Upper lobe of left lung (tissue), 4 donors: ENCODE measurements around the gene CCL1.

ENCODE experiments used
- POLR2A ChIP-seq, 4 donors: fragments of 450-650 bp; IDR thresholded peaks; one replicate each; pipeline ENCODE4 v1.5.1; 2016 to 2017; ENCODE audit warnings: antibody characterized with exemption in 4 of 4, mild to moderate bottlenecking in 2 of 4
- TF ChIP-seq, protein P1 (sequence below), 6 experiments: fragments of 450-650 bp in 4 of 6; fragments of 200-600 bp in 2 of 6; sonication (generic) in 2 of 6; IDR thresholded peaks; one replicate each; pipeline ENCODE4 v1.5.1; 2016 to 2019; ENCODE audit warnings: antibody characterized with exemption in 6 of 6

DNA sequence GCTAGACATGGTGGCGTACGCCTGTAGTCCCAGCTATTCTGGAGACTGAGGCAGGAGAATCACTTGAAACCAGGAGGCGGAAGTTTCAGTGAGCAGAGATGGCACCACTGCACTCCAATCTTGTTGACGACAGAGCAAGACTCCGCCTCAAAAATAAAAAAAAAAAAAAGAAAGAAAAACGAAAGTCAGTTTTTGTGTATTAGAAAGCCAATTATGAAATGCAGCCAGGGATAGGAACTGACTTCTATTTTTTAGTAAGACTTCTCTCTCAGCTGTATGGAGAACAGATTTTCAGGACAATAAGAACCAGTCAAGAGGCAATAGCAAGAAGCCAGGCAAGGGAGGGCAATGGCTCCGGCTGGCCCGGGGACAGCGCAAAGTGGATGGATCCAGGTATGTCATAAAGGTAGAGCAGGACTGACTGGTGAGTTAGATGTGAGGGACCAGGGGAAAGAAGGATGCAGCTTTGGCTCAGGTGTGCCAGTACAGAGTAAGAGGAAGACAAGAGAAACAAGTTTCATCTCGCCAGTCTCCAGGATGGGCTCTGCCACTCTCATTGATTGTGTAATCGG is 12.5 kb upstream of the CCL1 start:
- TF ChIP-seq, protein P1, sequence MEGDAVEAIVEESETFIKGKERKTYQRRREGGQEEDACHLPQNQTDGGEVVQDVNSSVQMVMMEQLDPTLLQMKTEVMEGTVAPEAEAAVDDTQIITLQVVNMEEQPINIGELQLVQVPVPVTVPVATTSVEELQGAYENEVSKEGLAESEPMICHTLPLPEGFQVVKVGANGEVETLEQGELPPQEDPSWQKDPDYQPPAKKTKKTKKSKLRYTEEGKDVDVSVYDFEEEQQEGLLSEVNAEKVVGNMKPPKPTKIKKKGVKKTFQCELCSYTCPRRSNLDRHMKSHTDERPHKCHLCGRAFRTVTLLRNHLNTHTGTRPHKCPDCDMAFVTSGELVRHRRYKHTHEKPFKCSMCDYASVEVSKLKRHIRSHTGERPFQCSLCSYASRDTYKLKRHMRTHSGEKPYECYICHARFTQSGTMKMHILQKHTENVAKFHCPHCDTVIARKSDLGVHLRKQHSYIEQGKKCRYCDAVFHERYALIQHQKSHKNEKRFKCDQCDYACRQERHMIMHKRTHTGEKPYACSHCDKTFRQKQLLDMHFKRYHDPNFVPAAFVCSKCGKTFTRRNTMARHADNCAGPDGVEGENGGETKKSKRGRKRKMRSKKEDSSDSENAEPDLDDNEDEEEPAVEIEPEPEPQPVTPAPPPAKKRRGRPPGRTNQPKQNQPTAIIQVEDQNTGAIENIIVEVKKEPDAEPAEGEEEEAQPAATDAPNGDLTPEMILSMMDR (IDR thresholded peaks at IDR 0.05), result no peak
- TF ChIP-seq POLR2A (IDR thresholded peaks at IDR 0.05), result no peak
